Erythroblast (primary cell): ENCODE data around the gene PLEKHS1.
"Not testable (repeated sequence)": the region's sequence is repeated elsewhere in the genome, so short reads cannot be mapped to it uniquely, and the experiment has no call there.

Experiments
- DNase-seq, 2 experiments: peaks; one replicate each; lab custom pipeline; 2025; lab: John Stamatoyannopoulos, UW
- GATA1 ChIP-seq: IDR thresholded peaks from 2 replicates; pipeline ENCODE4 v1.6.1; 2011; ENCODE audit warnings: low read depth, mild to moderate bottlenecking, control low read depth, low read length, moderate library complexity
- POLR2A ChIP-seq: IDR thresholded peaks from 2 replicates; pipeline ENCODE4 v1.6.1; 2011; ENCODE audit warnings: mild to moderate bottlenecking, low read length

PLEKHS1 gene

GRCh38 chr10:113788604-113789083 is 37.2 kb downstream of the PLEKHS1 start:
- peak in 1 of 2 experiments; percentile 23 for DNase-seq
- TF ChIP-seq POLR2A (no peak), GATA1 (no peak)

- TF ChIP-seq GATA1 = no peak
- no peak for TF ChIP-seq POLR2A
- DNase-seq = no peak
These were observed 40.2 kb downstream of the PLEKHS1 start for GRCh38 chr10:113791691-113792090.

GRCh38 chr10:113801569-113801968 is 50.1 kb downstream of the PLEKHS1 start:
- TF ChIP-seq POLR2A (no peak), GATA1 (no peak)
- no peak for DNase-seq

- TF ChIP-seq GATA1 = no peak
- TF ChIP-seq POLR2A = no peak
- no peak for DNase-seq
These were observed 51.5 kb downstream of the PLEKHS1 start for GRCh38 chr10:113802997-113803396.

- no peak for TF ChIP-seq GATA1
- no peak for TF ChIP-seq POLR2A
- DNase-seq = no peak
These were observed 55.0 kb downstream of the PLEKHS1 start for GRCh38 chr10:113806503-113806902.

- DNase-seq = no peak
- TF ChIP-seq GATA1 (no peak), POLR2A (no peak)
These were observed 56.7 kb downstream of the PLEKHS1 start for GRCh38 chr10:113808168-113808567.

GRCh38 chr10:113814700-113815099 is 63.2 kb downstream of the PLEKHS1 start:
- DNase-seq = not testable (repeated sequence)

GRCh38 chr10:113819989-113820388 is 68.5 kb downstream of the PLEKHS1 start:
- DNase-seq = peak; percentile 6 to 19
- TF ChIP-seq GATA1 (no peak), POLR2A (no peak)

- peak in 1 of 2 experiments; percentile 6 for DNase-seq
- no peak for TF ChIP-seq POLR2A
- no peak for TF ChIP-seq GATA1
These were observed 69.0 kb downstream of the PLEKHS1 start for GRCh38 chr10:113820507-113820906.

- not testable (repeated sequence) for DNase-seq
These were observed 69.8 kb downstream of the PLEKHS1 start for GRCh38 chr10:113821306-113821705.

GRCh38 chr10:113822174-113822573 is 70.7 kb downstream of the PLEKHS1 start:
- no peak for TF ChIP-seq GATA1
- TF ChIP-seq POLR2A = no peak
- DNase-seq = peak in 1 of 2 experiments; percentile 27

- no peak for TF ChIP-seq POLR2A
- TF ChIP-seq GATA1 = no peak
- peak in 1 of 2 experiments; percentile 31 for DNase-seq
These were observed 71.9 kb downstream of the PLEKHS1 start for GRCh38 chr10:113823389-113823788.

GRCh38 chr10:113825791-113826190 is 74.3 kb downstream of the PLEKHS1 start:
- no peak for TF ChIP-seq POLR2A
- TF ChIP-seq GATA1 = no peak
- no peak for DNase-seq

GRCh38 chr10:113828567-113828966 is 77.1 kb downstream of the PLEKHS1 start:
- DNase-seq = not testable (repeated sequence)
